Activated CD8-positive, alpha-beta memory T cell treated with anti-CD3 and anti-CD28 coated beads, Interleukin-2, amount 50 U/mL, for 24 hours (primary cell): Measurements from ENCODE around the gene STK39.

ENCODE experiments used
- DNase-seq: peaks from one replicate; pipeline ENCODE4 v3.0.0-alpha.2; 2020; ENCODE audit errors: extremely low read depth

Gene STK39

DNA sequence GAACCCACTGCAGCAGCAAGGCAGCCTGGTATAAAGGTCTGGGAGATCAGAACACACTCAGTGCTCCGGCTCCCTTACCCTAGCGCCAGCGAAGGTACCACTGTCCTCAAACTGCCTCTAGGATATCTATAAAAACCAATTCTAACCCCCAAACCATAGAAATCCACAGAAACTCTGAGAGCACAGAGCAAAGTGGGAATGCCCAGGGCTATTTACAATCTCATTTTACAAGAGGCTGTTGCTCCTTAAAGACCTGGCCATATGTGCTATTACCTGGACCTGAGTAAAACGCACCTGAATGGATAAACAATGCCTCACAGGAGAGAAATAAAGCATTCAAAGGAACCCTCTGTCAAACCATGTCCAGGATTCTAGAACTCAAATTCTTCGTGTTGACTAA, 4.3 kb downstream of the STK39 start:
- DNase-seq, result no peak

DNA sequence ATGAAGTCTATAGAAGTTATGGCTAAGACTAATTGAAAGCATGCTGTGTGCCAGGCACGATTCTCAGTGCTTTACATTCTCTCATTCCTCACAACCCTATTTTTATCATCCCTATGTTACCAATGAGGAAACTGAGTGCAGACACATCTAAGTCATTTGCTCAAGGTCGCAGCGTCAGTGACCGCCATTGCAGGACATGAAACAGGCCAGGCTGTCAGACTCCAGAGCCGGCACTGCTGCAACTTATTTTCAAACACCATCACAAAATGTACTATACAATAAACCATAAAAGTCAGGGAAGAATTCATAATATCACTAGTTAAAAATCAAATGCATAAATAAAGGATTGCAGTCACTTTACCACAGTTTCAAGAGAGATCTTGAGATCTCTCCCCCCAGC, 5.6 kb downstream of the STK39 start:
- DNase-seq, result no peak

DNA sequence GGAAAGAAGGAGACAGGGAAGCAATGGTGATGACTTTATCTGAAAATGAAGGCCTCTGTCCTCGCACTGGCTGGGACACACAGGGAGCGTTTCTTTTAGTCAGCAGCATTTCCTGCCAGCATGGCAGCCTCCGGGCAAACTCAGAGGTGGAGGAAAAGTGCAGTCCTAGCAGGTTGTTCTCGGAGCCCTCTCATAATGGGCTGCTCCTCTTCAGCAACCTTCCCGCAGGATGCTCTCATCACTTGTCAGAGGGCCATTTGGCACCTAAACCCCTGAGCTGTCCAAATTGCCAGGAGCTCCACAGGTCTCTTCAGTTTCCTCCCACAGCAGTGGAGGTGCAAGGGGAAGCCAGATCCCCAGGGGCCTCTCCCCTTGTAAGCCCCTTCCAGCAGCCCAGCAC, 6.2 kb downstream of the STK39 start:
- no peak for DNase-seq

DNA sequence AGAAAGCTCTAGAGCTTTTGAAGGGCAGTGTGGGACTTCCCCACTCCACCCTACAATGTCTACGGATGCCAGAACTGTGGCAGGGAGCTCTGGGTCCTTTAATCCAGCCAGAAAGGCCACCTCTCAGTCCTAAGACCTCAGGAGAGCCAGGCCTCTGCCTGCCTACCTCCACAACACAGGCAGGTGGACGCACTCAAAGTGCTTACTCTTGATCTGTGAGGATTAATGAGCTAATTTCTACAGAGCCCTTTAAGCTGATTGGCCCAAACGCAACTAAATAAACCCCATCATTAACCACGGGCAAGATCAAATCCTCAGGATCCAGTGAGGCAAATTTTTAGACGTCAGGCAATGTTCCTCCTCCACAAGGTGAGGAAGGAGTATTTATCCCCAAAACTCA, 8.1 kb downstream of the STK39 start:
- DNase-seq, result no peak

DNA sequence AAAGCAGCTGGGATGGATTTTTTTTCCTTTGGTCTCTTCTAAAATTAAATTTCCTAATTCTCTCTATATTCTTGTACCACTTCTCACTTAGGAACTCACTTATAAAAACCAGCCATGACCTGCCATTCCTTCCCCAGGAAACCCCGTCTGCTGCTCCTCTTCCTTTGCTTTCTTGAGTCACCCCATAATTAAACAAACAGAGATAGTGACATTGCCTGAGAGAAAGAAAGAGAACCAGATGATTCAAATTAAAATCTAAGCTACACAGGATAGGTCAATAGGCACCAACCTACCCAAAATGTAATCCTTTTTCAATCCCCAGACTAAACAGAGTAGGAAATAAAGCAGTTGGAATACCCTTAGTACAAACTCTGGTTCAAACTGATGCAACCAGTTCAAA, 9.7 kb downstream of the STK39 start:
- no peak for DNase-seq

DNA sequence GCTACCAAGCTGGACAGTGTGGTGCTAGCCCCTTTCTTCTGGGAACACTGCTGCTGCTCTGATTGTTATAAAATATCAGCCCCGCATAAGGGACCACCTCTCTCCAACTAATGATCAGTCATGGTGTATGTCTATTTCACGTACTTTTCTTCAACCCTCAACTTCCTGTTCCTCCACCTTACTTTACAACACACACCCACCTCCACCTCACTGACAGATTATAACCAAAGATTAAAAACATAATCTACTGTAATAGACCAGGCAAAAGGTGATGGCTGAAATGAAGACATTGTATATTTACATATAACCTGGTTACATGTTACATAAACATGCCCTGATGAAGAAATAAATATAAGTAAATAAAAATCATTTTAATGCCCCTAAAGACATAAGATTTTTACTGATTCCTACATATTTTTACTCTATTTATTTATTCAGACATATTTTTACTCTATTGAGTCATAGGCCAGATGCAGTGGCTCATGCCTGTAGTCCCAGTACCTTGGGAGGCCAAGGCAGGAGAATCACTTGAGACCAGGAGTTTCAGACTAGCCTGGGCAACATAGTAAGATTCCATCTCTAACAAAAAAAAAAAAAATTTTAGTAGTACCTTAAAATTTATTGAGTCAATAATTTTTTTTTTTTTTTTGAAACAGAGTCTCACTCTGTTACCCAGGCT, 12.8 kb downstream of the STK39 start:
- no peak for DNase-seq

DNA sequence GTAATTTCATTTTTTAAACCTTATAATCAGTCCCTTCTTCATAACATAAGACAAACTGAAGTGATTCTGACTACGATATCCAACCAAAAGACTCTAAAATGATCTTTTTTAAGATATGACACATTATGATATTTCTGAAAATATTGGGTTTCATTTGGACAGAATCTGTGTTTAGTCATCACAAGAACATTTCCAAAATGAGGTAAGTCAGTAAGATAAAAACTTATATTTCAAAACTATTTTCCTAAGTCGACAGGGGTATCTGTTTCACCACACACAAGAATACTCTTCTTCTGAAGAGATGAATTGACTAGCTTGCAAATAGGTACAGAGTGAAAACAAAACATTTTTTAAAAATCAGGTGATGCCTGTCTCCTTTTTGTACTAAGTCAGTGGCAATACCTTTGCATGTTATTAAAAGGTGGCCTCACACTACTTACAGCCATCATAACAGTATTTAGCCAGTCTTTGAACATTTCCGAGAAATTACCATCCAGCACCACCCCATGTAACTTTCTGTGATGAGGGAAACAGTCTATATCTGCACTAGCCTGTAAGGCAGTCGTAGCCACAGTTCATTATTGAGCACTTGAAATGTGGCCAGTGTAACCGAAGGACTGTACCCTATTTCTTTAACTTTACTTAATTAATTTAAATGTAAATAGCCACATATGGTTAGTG, 13.5 kb downstream of the STK39 start:
- DNase-seq, result no peak

DNA sequence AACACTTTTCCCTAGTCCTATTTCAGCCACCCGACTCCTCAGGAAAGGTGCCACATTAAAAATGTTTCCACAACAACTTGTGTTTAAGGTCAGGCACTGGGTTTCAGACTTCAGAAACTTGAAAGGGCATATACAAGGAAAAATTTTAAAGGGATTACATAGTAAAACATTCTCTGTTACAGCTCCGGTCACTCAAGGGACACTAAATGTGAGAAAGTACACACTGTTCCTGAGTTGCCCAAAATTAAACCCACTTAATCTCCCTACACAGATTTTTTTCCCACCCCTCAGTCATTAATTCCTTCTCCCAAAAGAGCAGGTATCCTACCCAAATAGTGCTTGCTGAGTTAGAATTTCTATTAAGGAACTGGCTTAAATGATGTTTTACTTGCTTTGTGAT, 14.2 kb downstream of the STK39 start:
- no peak for DNase-seq

DNA sequence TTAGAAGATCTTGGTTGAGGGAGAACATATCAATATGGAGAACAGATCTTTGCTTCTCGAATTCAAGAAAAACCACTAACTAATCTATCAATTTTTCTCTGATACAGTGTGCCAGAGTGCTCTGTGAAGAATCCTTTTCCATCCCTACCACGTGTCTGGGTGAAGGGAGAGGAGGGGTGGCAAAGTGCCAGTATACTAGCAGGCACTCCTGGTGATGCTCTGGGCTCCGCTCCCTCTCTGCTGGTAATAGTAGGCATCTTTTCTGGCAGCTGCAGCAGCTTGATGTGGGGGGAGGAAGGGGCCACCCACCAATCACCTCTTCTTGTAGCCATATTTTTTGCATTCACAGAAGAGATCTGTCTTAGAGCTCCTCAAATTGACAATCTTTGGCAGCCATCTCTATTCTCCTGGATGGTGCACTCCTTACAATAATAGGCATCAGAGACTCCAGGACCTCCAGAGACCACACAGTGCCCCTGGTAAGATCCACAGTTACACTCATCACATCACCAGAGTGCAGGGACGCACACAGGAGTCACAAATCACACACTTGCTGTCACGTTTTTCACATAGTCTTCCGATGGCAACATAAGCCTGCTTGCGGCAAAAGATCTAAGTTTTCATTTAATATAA, 15.7 kb downstream of the STK39 start:
- no peak for DNase-seq

DNA sequence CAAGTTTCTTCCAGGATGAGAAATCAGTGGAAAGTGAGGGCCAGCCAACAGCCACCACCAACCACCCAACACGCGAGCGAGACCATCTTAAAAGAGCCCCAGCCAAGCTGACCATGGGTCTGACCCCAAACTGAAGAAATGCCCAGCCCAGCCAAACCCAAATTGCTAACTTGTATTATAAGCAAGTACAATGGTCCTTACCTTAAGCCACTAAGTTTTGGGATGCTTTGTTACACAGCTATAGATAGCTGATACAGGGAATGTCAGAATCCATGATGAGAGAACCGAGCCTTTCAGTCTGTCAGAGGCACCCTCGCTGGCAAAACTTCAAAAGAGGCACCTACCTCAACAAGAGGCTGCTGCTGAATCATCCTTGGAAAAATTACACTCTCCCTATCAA, 17.0 kb downstream of the STK39 start:
- DNase-seq, result no peak

DNA sequence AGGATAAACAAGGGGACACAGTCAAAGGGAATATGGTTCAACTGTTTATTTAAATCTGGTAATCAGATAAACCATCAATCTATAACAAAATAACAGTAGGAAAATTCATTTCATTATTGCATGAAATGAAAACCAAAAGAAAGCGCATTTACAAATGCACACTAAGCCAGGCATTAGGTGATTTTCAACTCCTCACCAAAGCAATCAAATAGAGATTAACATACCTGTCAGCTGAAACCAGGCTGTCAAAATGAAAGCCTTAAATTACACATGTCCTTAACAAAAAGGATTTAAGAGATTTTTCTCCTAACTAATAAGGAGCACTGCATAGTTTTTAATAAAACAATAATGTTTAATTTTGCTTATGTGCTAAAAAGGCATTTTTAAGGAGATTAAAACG, 23.0 kb downstream of the STK39 start:
- no peak for DNase-seq

DNA sequence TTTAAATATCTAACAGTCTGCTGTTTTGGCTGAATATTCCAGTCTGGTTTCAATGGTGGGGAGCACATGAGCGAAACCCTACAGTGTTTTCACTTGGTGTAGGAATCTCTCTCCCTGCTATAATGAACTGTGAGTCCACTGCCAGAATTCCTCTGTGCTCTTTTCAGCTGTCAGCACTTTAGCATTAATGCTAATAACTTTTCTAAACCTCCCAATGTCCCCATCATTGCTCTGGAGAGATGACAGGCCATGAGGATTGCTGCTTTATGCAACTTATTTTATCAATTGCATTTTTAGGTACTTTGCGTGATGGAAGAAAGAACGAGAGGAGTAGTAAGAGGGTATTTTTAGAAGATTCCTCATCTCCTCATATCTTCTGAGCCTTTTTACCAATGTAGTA, 25.3 kb downstream of the STK39 start:
- DNase-seq, result no peak

DNA sequence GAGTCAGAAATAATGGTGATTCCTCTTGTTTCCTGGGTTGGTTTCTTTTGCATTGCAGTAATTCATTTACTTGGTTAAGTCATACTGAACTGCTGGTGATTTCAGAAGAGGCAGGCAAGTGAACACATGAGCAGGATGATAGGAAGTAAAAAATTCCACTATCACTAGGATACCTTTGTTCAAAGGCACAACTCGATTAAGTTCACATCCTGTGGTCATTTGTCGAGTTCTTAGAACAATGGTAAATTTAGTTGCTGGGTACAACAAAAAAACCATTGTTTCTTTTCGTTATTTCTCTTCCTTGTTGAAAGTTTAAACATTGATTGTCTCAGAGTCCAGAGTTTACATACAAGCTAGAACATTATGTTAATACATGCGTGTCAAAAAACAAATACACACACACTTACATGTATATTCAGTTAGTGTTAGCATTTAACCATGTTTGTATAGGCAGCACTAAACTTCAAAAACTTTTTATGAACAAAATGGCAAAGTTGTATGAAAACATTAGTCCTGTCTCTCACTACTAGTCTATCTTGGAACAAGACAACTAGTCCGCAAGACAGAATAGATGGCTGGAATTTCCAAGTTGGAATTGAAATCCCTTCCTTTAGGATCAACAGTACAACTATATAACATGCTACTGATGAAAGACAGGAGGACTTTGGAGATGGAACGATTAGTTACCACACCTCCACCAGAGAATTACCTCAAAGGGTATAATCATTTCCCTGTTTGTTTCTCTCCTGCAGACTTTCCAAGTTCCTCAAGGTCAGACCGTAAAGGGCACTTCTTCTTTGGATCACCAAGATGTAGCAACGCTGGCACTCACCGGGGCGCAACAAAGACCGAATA, 26.2 kb downstream of the STK39 start:
- DNase-seq, result no peak

DNA sequence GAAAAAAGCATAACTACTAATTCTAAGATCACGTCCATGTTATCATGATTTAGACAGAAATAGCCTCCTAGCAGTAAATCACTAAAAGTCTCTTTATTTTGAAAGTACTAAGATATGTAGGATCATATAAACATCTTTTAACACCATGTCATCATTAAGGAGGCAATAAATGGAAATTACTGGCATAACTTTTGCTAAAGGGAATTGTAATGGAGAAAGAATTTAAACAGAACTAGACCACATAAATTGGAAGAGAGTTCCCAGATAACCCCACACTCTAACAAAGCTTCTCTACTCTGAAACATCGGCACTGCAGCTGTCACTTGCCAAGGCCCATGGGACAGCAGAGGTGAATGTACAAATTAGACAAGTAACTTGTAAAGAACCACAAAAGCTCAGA, 29.5 kb downstream of the STK39 start:
- DNase-seq, result no peak

DNA sequence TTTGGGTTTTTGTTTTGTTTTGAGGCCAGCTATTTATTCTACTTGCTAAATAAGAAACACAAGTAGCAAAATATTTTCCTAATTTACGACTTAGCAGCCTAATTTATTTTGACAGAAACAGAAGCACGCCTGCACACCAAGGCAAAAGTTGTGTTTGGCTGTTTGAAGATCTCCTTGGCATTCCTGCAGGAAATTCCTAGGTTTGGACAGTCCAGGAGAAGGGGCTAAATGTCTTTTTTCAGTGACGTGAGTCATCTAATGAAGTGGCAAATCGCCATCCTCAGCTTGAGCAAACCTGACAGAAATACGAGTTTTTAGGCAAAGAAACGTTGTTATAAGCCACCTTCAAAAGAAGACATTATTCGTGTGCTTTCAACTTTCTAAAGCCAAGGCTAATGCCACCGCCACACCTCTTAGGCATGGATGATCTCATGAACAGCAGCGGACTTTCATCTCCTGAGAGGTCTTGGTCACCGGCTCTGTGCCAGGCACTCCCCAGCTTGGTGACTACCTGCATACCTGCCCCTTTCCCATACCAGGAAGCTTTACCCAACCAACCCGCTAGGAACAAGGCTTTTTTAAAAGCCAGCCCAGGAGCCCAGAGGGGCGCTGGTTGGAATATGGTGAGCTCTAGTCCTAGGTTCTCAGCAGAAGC, 30.9 kb downstream of the STK39 start:
- no peak for DNase-seq

DNA sequence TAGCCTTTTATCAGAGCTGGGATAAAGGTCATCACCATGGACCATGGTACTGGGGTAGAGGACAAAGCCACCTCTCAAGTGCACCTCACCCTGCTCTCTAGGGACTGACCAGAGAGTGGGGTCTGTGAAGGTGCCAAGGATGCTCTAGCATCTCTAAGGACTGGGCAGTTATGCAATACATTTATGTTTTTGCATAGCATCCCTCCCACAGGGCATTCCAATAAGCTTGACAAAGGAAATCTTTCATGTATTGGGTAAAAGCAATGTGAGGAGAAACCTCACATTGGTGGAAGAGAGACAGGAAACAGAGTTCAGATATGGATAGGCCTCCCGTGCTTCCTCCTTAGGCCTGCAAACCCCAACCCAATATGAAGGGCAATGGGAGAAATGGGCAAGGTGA, 31.6 kb downstream of the STK39 start:
- DNase-seq, result no peak

DNA sequence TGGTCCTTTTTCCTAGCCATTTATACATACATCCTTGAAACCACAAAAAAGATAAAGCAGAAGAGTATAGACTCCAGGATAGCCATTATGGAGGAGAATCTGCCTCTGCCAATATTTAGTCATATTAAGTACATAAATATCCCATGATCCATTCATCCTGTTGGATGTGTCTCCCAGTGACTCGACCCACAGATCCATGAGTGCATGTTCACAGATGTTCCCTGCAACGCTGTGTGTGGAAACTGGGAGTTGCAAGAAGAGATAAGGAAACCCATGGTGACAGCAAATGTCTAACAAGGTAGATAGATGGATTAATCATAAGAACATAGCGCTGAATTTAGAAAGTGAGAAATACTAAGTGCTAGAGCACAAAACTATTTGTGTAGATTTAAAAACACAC, 34.5 kb downstream of the STK39 start:
- DNase-seq, result no peak

DNA sequence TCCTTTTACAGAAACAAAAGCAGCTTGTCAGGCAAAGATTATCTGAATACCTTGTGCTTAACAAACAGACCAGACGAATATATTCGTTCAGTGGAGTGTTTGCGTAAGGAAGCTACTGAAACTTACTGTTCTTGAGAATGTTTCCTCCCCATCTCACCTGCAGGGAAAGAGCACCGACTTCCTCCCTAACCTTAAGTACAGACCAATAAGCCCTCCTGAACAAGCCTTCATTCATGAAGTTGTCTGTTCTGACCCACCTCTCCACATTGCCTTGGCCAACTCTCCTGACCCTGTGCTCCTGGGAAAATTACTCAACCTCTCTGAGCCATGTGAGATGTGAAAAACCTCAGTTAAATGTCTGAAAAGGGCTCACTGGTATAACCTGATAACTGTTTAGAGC, 35.2 kb downstream of the STK39 start:
- DNase-seq, result no peak

DNA sequence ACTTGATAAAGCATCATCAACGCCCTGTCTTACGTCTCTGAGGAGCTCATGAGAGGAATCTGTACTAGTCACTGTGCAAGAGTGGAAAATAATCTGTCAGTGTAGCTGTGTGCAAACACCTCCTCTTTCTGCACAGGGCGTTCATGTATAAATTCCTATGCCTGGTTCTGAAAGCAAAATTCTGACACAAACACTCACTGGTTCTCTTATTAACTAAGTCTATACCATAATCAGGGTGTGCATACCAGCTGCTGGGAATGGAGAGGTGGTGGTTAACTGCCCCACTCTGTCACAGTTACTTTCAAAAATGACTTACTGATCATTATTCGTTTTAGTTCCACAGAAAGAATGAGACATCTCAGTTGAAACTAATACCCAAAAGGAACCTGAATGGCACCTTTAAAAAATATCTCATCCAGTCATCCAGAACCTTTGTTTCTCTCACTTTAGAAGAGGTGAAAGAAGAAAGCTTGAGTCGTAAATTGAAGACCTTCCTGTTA, 35.7 kb downstream of the STK39 start:
- DNase-seq, result no peak

DNA sequence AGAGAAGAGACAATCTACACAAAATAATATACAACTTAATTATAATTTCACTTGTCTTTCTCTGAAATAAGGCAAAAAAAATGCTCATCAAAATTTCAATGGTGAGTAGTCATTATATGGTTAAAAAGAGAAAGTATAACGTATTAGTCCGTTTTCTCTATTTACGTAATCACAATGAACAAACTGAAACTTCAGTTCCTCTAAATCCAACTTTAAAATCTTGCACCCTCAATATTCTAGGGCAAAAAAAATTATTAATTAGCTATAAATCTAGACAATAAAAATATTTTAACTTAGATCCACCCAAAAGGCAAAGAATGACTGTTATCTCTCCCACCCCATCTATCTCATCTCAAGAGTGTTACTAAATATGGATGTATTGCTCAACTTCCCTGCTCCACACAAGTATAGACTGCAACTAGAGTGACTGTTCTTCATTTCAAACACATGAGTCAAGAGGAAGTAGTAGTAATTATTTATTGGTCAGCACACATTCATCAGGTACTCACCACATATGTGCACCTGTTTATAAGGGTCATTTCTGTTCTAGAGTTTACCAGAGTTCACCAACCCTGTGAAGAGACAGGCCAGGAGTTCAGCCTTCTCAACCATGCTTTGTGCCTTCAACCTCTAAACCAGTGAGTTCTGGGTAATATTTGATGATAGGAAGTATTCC, 36.4 kb downstream of the STK39 start:
- no peak for DNase-seq

DNA sequence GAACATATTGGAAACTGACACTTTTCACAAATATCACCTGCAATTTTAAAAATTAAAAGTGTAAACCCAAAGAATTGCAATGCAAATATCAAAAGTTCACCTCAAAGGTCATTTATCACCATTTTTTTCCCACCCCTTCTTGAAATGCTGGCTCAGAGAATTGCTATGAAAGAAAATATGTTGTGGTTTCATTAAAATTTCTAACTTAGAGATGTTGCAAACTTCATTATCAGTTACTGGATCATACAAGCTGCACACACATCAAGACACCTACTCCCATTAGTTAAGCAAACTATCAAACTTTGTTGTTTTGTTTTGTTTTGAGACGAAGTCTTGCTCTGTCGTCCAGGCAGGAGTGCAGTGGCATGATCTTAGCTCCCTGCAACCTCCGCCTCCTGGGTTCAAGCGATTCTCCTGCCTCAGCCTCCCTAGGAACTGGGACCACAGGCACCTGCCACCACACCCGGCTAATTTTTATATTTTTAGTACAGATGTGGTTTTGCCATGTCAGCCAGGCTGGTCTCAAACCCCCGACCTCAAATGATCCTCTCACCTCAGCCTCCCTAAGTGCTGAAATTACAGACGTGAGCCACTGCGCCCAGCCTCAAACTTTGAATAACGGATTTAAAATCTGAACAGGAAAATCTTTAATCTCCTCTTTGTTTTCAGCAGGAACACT, 37.0 kb downstream of the STK39 start:
- DNase-seq, result no peak
